Epithelial cell of esophagus (primary cell): Measurements from ENCODE around the gene SLIT3.

Experiments
- DNase-seq: peaks from one replicate; pipeline ENCODE4 v3.0.0; 2010; ENCODE audit warnings: low read depth
- H3K4me3 ChIP-seq: 2 replicates; pipeline ENCODE4 v1.5.1; 2011; ENCODE audit warnings: mild to moderate bottlenecking, low read length, control low read depth
- CTCF ChIP-seq: IDR thresholded peaks from 2 replicates; pipeline ENCODE4 v1.5.1; 2011; ENCODE audit warnings: low read depth, mild to moderate bottlenecking, low read length, control low read depth, inconsistent platforms; ENCODE audit not compliant: insufficient read depth; ENCODE audit errors: missing control alignments

Gene SLIT3

GRCh38 chr5:169158764-169159163 lies 142.2 kb downstream of the SLIT3 start:
- TF ChIP-seq CTCF: no peak
- no peak for DNase-seq
- no peak overlapping the region for H3K4me3 ChIP-seq

GRCh38 chr5:169157064-169157463 lies 143.9 kb downstream of the SLIT3 start:
- peak; percentile 53 for DNase-seq
- no peak overlapping the region for H3K4me3 ChIP-seq
- TF ChIP-seq CTCF: no peak

DNA sequence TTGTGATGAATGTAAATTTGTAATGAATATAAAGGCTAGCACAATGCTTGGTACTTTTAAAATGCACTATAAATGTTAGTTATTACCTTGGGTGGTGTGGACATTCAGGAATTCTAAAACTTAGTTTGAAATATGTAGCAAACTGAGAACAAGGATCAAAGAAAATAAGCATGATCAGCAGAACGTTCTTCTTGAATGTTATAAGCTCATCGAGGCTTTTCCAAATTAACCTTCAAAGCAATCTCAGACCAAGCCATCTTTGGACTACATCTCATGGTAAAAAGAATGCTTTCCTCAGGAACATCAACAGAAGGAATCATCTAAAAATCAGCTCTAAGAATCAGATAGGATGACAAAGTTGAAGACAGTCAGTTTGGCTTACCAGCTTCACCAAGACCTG lies 146.3 kb downstream of the SLIT3 start:
- TF ChIP-seq CTCF: no peak
- no peak overlapping the region for H3K4me3 ChIP-seq
- DNase-seq: no peak

GRCh38 chr5:169153405-169153804 lies 147.5 kb downstream of the SLIT3 start:
- H3K4me3 ChIP-seq: no peak overlapping the region
- no peak for TF ChIP-seq CTCF
- DNase-seq: no peak

DNA sequence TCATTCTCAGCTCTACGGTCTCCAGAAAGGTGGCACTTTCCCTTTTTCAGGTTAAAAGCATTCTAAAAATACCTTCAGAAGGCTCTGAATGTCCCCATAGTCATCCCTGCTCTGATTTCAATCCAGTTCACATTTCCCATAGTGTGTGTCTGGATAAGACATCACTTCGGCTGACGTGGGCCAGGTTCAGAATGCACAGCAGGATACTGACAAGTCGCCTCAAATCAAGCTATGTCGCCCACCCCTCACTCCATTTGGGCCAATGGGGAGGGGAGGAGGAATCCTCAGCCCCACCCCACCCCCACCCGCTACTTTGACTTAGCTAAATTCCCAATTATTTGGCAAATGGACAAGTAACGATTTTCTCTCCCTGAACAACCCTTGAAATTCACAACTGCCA lies 148.0 kb downstream of the SLIT3 start:
- TF ChIP-seq CTCF: no peak
- no peak overlapping the region for H3K4me3 ChIP-seq
- no peak for DNase-seq

DNA sequence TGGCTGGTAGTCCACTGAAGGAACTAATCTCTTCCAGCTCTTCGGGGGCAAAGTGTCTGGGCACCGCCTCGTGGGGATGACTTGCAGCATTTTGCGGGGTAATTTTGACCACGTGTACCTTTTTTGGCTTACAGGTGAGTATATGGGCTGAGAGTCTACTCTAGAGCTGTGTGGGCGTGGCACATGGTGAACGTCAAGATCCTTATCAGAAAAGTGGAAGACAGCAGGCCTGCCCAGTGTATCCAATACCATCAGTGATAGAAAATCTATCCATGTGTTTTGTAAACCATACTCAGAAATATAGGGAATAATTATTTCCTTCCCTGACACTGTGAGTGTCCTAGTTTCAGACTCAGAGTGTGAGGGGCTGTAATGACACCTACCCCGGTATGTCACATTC lies 148.5 kb downstream of the SLIT3 start:
- TF ChIP-seq CTCF: no peak
- DNase-seq: no peak
- H3K4me3 ChIP-seq: no peak overlapping the region

- no peak for DNase-seq
- TF ChIP-seq CTCF: no peak
- H3K4me3 ChIP-seq: no peak overlapping the region
Observed at GRCh38 chr5:169151051-169151805, 149.7 kb downstream of the SLIT3 start.
